Activated T-cell treated with anti-CD3 and anti-CD28 coated beads for 24 hours (primary cell): ENCODE results near the gene ZBTB4.

Experiments used
- DNase-seq: peaks from one replicate; pipeline ENCODE4 v3.0.0-alpha.2; 2020; ENCODE audit warnings: low read depth

Gene ZBTB4

GRCh38 chr17:7479213-7480088, at the start of gene ZBTB4:
Gene ZBTB4, minus strand, starts transcription at chr17:7479631. Its CDS starts 12,830 bp downstream, at chr17:7466801.
- peak; percentile 43 for DNase-seq

- no peak for DNase-seq
Measured at GRCh38 chr17:7528842-7529241, 49.4 kb upstream of the ZBTB4 start.

GRCh38 chr17:7523033-7523432, 43.6 kb upstream of the ZBTB4 start:
- DNase-seq = peak; percentile 20

- DNase-seq = no peak
Measured at GRCh38 chr17:7515911-7516610, 36.6 kb upstream of the ZBTB4 start.

GRCh38 chr17:7513850-7514419, 34.5 kb upstream of the ZBTB4 start:
- no peak for DNase-seq

- DNase-seq = no peak
Measured at GRCh38 chr17:7512824-7513540, 33.6 kb upstream of the ZBTB4 start.

- DNase-seq = no peak
Measured at GRCh38 chr17:7512105-7512504, 32.7 kb upstream of the ZBTB4 start.

GRCh38 chr17:7511108-7511507, 31.7 kb upstream of the ZBTB4 start:
- DNase-seq = no peak

- DNase-seq = no peak
Measured at GRCh38 chr17:7509937-7510336, 30.5 kb upstream of the ZBTB4 start.

GRCh38 chr17:7508846-7509245, 29.4 kb upstream of the ZBTB4 start:
- no peak for DNase-seq

GRCh38 chr17:7508145-7508544, 28.7 kb upstream of the ZBTB4 start:
- DNase-seq = no peak

GRCh38 chr17:7503521-7503920, 24.1 kb upstream of the ZBTB4 start:
- no peak for DNase-seq

GRCh38 chr17:7502987-7503386, 23.6 kb upstream of the ZBTB4 start:
- no peak for DNase-seq

- no peak for DNase-seq
Measured at GRCh38 chr17:7502171-7502847, 22.9 kb upstream of the ZBTB4 start.

GRCh38 chr17:7501729-7502128, 22.3 kb upstream of the ZBTB4 start:
- no peak for DNase-seq

- no peak for DNase-seq
Measured at GRCh38 chr17:7499161-7499560, 19.7 kb upstream of the ZBTB4 start.

- no peak for DNase-seq
Measured at GRCh38 chr17:7497636-7498035, 18.2 kb upstream of the ZBTB4 start.

GRCh38 chr17:7497228-7497627, 17.8 kb upstream of the ZBTB4 start:
- no peak for DNase-seq

- DNase-seq = no peak
Measured at GRCh38 chr17:7496470-7497183, 17.2 kb upstream of the ZBTB4 start.

- no peak for DNase-seq
Measured at GRCh38 chr17:7495906-7496434, 16.5 kb upstream of the ZBTB4 start.

- DNase-seq = no peak
Measured at GRCh38 chr17:7493941-7494340, 14.5 kb upstream of the ZBTB4 start.
